ENCODE results near the gene TRIM59. TPM values are rescaled to one million over a fixed set of nuclear protein-coding genes. Genes with fewer than 3 reads are reported as not detected.

The TRIM59 gene
- total and polyA plus RNA-seq, 9 of the 15 experiments (the other 6 are each of a cell fraction or from before 2014, with no cell fraction given), result 16.8 to 101 (median 34.8) TPM

DNA sequence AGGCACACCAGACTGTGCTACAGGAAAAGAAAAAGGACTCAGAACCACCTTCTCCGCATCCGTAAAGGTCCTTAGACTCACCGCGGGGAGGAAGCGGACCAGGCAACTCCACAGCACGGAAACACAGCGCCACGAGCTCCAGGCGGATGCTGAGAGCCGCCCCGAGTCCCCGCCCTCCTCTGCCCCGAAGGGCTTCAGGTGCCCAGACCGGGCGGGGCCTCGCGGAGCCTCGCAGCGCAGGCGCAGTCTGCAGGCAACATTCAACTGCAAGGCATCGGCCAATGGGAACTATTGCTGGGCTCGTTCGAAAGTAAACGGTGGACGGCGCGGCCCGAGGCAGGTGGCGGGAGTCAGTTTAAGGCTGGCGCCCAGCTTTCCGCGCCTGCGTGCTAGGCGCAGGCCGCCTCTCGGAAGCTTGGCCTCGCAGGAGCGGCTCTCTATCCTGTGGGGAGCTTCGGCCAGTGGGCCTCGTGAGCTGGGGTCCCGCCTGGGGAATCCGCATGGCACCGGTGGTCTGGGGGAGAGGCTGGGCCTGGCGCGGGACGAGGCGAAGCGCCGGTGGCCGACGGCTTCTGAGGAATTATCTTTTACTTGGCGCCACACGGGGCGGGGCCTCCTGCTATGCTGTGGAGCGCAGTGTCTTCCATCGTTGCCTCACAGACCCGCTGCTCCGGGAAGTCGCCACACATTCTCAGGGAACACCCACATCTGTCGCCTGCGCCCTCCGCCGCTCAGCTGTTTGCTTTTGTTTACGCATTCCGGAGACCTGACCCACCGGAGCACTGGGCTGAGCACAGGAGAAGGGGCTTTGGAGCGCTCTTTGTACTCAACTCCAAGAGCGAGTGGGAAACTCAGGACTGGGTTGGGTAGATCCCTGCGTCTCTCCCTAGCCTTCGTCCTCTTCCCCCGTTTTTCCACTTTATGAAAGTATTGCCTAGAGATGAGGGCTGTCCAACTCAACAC is at the start of gene TRIM59 (continued):
- TF ChIP-seq DDX20 (tag; IDR thresholded peaks at IDR 0.05; ENCODE audit: low read depth), result no peak
- no peak for TF ChIP-seq PRDM10 (IDR thresholded peaks at IDR 0.05; ENCODE audit: partially characterized antibody)
- TF ChIP-seq CHD1 (IDR thresholded peaks at IDR 0.05; ENCODE audit: low read length), result no peak
- TF ChIP-seq NFYB (IDR thresholded peaks at IDR 0.05; ENCODE audit: extremely low read depth, insufficient read length), result peak; percentile 66
- peak in 1 of 2 experiments; percentile 87; a peak in 1 of 4 replicates for TF ChIP-seq FOXA3 (CRISPR knock-in tag; conservative IDR thresholded peaks at IDR 0.05 in 1 of 2, IDR thresholded peaks at IDR 0.05 in 1 of 2)
- TF ChIP-seq, protein P1, sequence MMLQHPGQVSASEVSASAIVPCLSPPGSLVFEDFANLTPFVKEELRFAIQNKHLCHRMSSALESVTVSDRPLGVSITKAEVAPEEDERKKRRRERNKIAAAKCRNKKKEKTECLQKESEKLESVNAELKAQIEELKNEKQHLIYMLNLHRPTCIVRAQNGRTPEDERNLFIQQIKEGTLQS (IDR thresholded peaks at IDR 0.05), result 0 out of 2 replicates have a peak, but pooled peaks have one; percentile 9
- TF ChIP-seq, protein P1 (CRISPR knock-in tag; conservative IDR thresholded peaks at IDR 0.05), result peak; percentile 99
- no peak for TF ChIP-seq ZKSCAN3 (CRISPR knock-in tag; IDR thresholded peaks at IDR 0.05)
- TF ChIP-seq TSHZ1 (CRISPR knock-in tag; IDR thresholded peaks at IDR 0.05), result no peak
- no peak for TF ChIP-seq RBM17 (IDR thresholded peaks at IDR 0.05; ENCODE audit: borderline replicate concordance, low read depth, low read length)
- TF ChIP-seq PURB (CRISPR knock-in tag; IDR thresholded peaks at IDR 0.05; ENCODE audit: low read depth), result no peak
- TF ChIP-seq SMARCE1 (IDR thresholded peaks at IDR 0.05), result peak; percentile 54
- no peak for TF ChIP-seq ZNF717 (CRISPR knock-in tag; IDR thresholded peaks at IDR 0.05)
- TF ChIP-seq GABPB1 (CRISPR knock-in tag; IDR thresholded peaks at IDR 0.05), result peak; percentile 90
- peak; percentile 81 for TF ChIP-seq PCBP1 (IDR thresholded peaks at IDR 0.05; ENCODE audit: low read depth, low read length, poor library complexity, severe bottlenecking)
- TF ChIP-seq HDAC3 (IDR thresholded peaks at IDR 0.05; ENCODE audit: borderline replicate concordance, partially characterized antibody), result no peak
- no peak for TF ChIP-seq HSF4 (CRISPR knock-in tag; IDR thresholded peaks at IDR 0.05; ENCODE audit: borderline replicate concordance)
